ENCODE data around the gene TNIP3. TPM values are rescaled to one million over a fixed set of nuclear protein-coding genes. Genes with fewer than 3 reads are reported as not detected.
"Not testable (repeated sequence)": the region's sequence is repeated elsewhere in the genome, so short reads cannot be mapped to it uniquely, and the experiment has no call there.

Gene TNIP3
- under 1 TPM in 3 of 7 donors, not detected in 4; 0.12 to 0.60 (median 0.15) TPM for total RNA-seq
- under 1 TPM; 0.05 to 0.15 TPM for polyA plus RNA-seq
- long read RNA-seq, donor 1: 0 reads
- long read RNA-seq, donor 2: 0 reads
- long read RNA-seq, donor 3: 0 reads

DNA sequence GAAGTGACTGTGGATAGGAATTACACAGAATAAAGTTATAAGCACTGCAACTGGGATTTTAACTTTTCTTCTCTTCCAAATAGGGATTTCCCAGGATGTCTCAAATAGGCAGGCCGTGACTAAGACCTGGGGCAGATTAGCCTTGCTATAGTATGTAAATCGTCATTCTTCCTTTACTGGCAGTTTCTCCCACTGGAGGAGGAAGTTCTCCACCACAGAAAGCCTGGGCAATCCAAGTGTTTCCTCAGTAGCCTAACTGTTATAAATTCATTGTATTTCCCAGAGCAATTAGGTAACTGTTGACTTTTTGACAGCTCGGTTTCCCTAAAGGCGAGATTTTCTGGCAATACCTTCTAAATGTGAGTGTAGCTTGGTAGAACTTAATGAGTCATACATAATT, at the start of gene TNIP3:
TNIP3 (minus strand) TSS at position 31 of the 400 bp plus-strand sequence. CDS start 196 bp downstream, outside the sequence.
- no peaks in the 10 kb centered on the region for H3K36me3 ChIP-seq
- H3K9me3 ChIP-seq: no peaks in the 10 kb centered on the region
- no peak for DNase-seq
- H3K27ac ChIP-seq: no peak within 1 kb of the TSS
- H3K4me1 ChIP-seq (ENCODE audit: insufficient read depth): no peaks in the 10 kb centered on the region
- no peak within 1 kb of the TSS for H3K4me3 ChIP-seq
- no peak for TF ChIP-seq POLR2A (IDR thresholded peaks at IDR 0.05)
- no peak for TF ChIP-seq CTCF (IDR thresholded peaks at IDR 0.05)
- TF ChIP-seq EP300 (IDR thresholded peaks at IDR 0.05): no peak
- no peaks in the 10 kb centered on the region for H3K27me3 ChIP-seq
- intact Hi-C loops (cut with DNase I): no loop called here
- 76 to 90% (median 86%) methylated on average over 4 of the region's 4 CpGs for WGBS, 3 donors

GRCh38 chr4:121212806-121213205, 48.7 kb upstream of the TNIP3 start:
- H3K4me3 ChIP-seq: no peak overlapping the region
- 46 to 52% (median 47%) methylated on average over 2 of the region's 2 CpGs for whole genome bisulfite sequencing, 3 donors
- H3K27ac ChIP-seq: no peak overlapping the region
- DNase-seq: no peak
- no peaks in the 10 kb centered on the region for H3K27me3 ChIP-seq
- no peaks in the 10 kb centered on the region for H3K9me3 ChIP-seq
- intact Hi-C loops (cut with DNase I): no loop called here
- no peaks in the 10 kb centered on the region for H3K4me1 ChIP-seq (ENCODE audit: insufficient read depth)
- H3K36me3 ChIP-seq: no peaks in the 10 kb centered on the region
- no peak for TF ChIP-seq CTCF (IDR thresholded peaks at IDR 0.05)
- TF ChIP-seq EP300 (IDR thresholded peaks at IDR 0.05): no peak
- no peak for TF ChIP-seq POLR2A (IDR thresholded peaks at IDR 0.05)

- no peaks in the 10 kb centered on the region for H3K9me3 ChIP-seq
- H3K4me1 ChIP-seq (ENCODE audit: insufficient read depth): no peaks in the 10 kb centered on the region
- H3K4me3 ChIP-seq: no peak overlapping the region
- no peaks in the 10 kb centered on the region for H3K27me3 ChIP-seq
- 92 to 96% (median 93%) methylated on average over 1 of the region's 1 CpG for WGBS, 3 donors
- intact Hi-C loops (cut with DNase I): no loop called here
- no peaks in the 10 kb centered on the region for H3K36me3 ChIP-seq
- H3K27ac ChIP-seq: no peak overlapping the region
- TF ChIP-seq POLR2A (IDR thresholded peaks at IDR 0.05) (no peak), EP300 (IDR thresholded peaks at IDR 0.05) (no peak), CTCF (IDR thresholded peaks at IDR 0.05) (no peak)
- no peak for DNase-seq
Measured at GRCh38 chr4:121209171-121209570, 45.0 kb upstream of the TNIP3 start.

DNA sequence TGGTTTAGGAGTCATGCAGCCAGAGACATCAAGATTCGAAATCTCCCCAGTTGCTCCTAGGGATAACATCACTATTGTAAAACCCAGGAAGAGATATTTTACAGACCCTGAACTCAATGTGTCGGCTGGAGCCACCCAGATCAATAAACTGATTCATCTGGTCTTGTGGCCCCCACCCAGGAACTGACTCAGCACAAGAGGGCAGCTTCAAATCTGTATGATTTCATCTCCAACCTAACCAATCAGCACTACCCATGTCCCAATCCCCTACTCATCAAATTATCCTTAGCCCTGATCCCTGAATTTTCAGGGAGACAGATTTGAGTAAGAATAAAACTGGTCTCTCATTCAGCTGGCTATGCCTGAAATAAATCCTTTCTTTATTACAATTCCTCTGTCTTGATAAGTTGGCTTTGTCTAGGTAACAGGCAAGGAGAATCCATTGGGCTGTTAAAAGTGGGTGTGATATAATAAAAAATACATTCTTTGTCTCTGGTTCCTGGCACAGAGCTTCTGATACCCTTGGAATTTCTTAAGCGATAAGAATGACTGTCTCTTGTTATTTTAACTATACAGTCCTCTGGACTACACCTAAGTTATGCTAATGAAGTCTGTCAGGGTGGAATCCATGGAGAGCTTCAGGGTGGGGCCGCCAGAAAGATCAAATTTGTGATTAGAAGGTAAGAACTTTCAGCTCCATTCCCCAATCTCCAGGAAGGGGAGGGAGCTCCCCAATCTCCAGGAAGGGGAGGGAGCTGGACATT, 44.3 kb upstream of the TNIP3 start:
- no peaks in the 10 kb centered on the region for H3K27me3 ChIP-seq
- intact Hi-C loops (cut with DNase I): no loop called here
- TF ChIP-seq EP300 (IDR thresholded peaks at IDR 0.05): no peak
- no peak for TF ChIP-seq CTCF (IDR thresholded peaks at IDR 0.05)
- TF ChIP-seq POLR2A (IDR thresholded peaks at IDR 0.05): no peak
- no peaks in the 10 kb centered on the region for H3K9me3 ChIP-seq
- no peak overlapping the region for H3K4me3 ChIP-seq
- H3K27ac ChIP-seq: no peak overlapping the region
- WGBS, 3 donors: 80 to 83% (median 82%) methylated on average over 4 of the region's 4 CpGs
- DNase-seq: no peak
- H3K4me1 ChIP-seq (ENCODE audit: insufficient read depth): no peaks in the 10 kb centered on the region
- no peaks in the 10 kb centered on the region for H3K36me3 ChIP-seq

DNA sequence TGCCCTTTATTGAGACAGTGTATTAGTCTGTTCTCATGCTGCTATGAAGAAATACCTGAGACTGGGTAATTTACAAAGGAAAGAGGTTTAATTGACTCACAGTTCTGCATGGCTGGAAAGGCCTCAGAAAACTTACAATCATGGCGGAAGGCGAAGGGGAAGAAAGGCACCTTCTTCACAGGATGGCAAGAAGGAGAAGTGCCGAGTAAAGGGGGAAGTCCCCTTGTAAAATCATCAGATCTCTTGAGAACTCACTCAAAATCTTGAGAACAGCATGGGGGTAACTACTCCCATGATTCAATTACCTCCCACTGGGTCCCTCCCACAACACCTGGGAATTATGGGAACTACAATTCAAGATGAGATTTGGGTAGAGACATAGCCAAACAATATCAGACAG, 41.7 kb upstream of the TNIP3 start:
- H3K27ac ChIP-seq; H3K4me3 ChIP-seq; H3K27me3 ChIP-seq; intact Hi-C loops (cut with DNase I); DNase-seq; H3K36me3 ChIP-seq; H3K9me3 ChIP-seq; H3K4me1 ChIP-seq (ENCODE audit: insufficient read depth): not testable (repeated sequence)
- WGBS, 3 donors: 92 to 97% (median 94%) methylated on average over 3 of the region's 3 CpGs

All from ovary (tissue), 10 donors.